Measurements from ENCODE around the gene PDSS2. TPM values are rescaled to one million over a fixed set of nuclear protein-coding genes. Genes with fewer than 3 reads are reported as not detected.

The PDSS2 gene
- total and polyA plus RNA-seq, 2 donors (not counting 1 experiment from before 2014, with no cell fraction given), result 16.9 to 17.0 TPM

DNA sequence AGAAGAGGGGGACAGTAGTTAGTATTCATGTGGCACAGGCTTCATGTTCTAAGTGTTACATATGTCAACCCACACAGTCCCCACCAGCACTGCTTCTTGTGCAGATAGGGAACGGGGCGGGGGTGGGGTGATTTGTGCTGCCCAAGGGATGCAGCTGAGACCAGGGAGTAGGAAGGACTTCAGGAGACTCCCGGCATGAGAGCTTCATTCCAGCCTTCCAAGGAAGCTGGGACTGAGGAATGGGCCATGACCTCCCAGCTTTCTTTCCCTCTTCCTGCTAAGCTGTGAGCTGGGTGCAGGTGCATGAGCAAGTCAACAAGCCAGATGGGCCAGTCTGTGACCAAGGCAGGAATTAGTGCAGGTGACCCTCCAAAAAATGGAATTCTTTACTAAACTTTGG is 353.2 kb downstream of the PDSS2 start:
- WGBS (ENCODE audit: insufficient coverage), result 100% methylated on average over 1 of the region's 3 CpGs
- ChIA-PET CTCF (interaction anchor here (2.0 kb wide), 1 partner anchor 8 kb away, joined by 8 read pairs; no protein-coding TSS in a partner anchor), POLR2A (no interaction called here)
- Histone ChIP-seq H3K4me2 (replicated peaks; ENCODE audit: low read depth, low read length, poor library complexity, severe bottlenecking) (no peak overlapping the region), H3K4me1 (ENCODE audit: control insufficient read depth in 2 of 2, insufficient read depth in 2 of 2, low read length in 2 of 2) (peaks cover under 1 to 2% of the 10 kb centered on the region in 2 donors), H4K20me1 (ENCODE audit: control insufficient read depth, insufficient read depth, low read length, poor library complexity, severe bottlenecking) (no peaks in the 10 kb centered on the region), H3K27me3 (replicated peaks in 1 of 4; ENCODE audit: control extremely low read depth in 1 of 4, control insufficient read depth in 3 of 4, insufficient read depth in 4 of 4, low read length in 3 of 4) (no peaks in the 10 kb centered on the region), H3K4me3 (ENCODE audit: control extremely low read depth in 1 of 5, extremely low read depth in 1 of 5, insufficient read depth in 1 of 5, low read depth in 2 of 5, low read length in 4 of 5) (no peak overlapping the region), H3K36me3 (replicated peaks in 1 of 2; ENCODE audit: control extremely low read depth in 1 of 2, control insufficient read depth in 1 of 2, extremely low read depth in 1 of 2, insufficient read depth in 2 of 2, low read length in 1 of 2) (no peaks in the 10 kb centered on the region), H3K27ac (ENCODE audit: low read length in 2 of 2) (no peak overlapping the region), H3K79me2 (ENCODE audit: control insufficient read depth, insufficient read depth, low read length) (peaks cover 3% of the 10 kb centered on the region), H2AFZ (ENCODE audit: insufficient read depth, low read depth, low read length, poor library complexity, severe bottlenecking) (no peak overlapping the region), H3K9me3 (ENCODE audit: control extremely low read depth in 1 of 3, control insufficient read depth in 2 of 3, insufficient read depth in 1 of 3, low read length in 2 of 3) (no peaks in the 10 kb centered on the region), H3K9ac (ENCODE audit: low read length) (no peak overlapping the region)
- Mint-ChIP-seq H3K4me1 (peaks cover 8% of the 10 kb centered on the region), H3K27me3 (no peaks in the 10 kb centered on the region), H3K27ac (no peak overlapping the region), H3K4me3 (no peak overlapping the region), H3K9me3 (ENCODE audit: insufficient read depth) (no peaks in the 10 kb centered on the region)
- no peak for DNase-seq
- no peak for TF ChIP-seq EZH2 (IDR thresholded peaks at IDR 0.05; ENCODE audit: borderline replicate concordance, insufficient read depth, low read depth, low read length, poor library complexity, severe bottlenecking)
- TF ChIP-seq, protein P1, sequence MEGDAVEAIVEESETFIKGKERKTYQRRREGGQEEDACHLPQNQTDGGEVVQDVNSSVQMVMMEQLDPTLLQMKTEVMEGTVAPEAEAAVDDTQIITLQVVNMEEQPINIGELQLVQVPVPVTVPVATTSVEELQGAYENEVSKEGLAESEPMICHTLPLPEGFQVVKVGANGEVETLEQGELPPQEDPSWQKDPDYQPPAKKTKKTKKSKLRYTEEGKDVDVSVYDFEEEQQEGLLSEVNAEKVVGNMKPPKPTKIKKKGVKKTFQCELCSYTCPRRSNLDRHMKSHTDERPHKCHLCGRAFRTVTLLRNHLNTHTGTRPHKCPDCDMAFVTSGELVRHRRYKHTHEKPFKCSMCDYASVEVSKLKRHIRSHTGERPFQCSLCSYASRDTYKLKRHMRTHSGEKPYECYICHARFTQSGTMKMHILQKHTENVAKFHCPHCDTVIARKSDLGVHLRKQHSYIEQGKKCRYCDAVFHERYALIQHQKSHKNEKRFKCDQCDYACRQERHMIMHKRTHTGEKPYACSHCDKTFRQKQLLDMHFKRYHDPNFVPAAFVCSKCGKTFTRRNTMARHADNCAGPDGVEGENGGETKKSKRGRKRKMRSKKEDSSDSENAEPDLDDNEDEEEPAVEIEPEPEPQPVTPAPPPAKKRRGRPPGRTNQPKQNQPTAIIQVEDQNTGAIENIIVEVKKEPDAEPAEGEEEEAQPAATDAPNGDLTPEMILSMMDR (IDR thresholded peaks at IDR 0.05), result no peak
- intact Hi-C loops (cut with micrococcal nuclease), result no loop called here
- ATAC-seq (ENCODE audit: low read depth), result no peak

DNA sequence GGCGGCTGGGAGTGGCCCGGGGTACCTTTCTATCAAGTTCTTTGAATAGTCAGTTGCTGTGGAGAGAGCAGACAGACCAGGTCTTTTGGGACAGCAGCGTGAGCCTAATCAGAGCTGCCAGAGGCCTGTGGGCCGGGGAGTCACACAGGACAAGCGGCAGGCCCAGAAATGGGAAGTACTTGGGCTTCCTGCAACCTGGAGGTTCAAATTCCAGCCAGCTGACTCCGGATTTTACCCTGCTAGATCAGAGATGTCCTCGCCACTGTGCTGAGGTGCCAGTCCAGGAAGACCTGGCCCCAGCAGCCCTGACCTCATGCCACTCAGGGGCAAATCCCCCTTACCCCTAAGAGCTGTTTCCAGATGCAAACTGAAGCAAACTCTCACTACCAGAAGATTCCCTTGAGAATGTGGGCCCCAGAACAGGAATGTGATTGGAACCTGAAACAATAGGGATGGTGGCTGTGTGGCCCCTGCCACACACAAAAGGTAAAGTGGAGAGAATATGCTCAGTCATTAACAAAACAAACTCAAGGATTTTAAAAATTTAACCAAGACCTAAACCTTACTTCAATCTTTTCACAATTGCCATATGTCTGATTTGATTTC is 353.8 kb downstream of the PDSS2 start:
- no peak overlapping the region for H3K27ac ChIP-seq (ENCODE audit: low read length in 2 of 2)
- Mint-ChIP-seq H3K27me3 (no peaks in the 10 kb centered on the region), H3K4me1 (peaks cover 12% of the 10 kb centered on the region), H3K27ac (no peak overlapping the region), H3K9me3 (ENCODE audit: insufficient read depth) (no peaks in the 10 kb centered on the region), H3K4me3 (no peak overlapping the region)
- H4K20me1 ChIP-seq (ENCODE audit: control insufficient read depth, insufficient read depth, low read length, poor library complexity, severe bottlenecking), result no peaks in the 10 kb centered on the region
- no peaks in the 10 kb centered on the region for H3K36me3 ChIP-seq (replicated peaks in 1 of 2; ENCODE audit: control extremely low read depth in 1 of 2, control insufficient read depth in 1 of 2, extremely low read depth in 1 of 2, insufficient read depth in 2 of 2, low read length in 1 of 2)
- no peak overlapping the region for H2AFZ ChIP-seq (ENCODE audit: insufficient read depth, low read depth, low read length, poor library complexity, severe bottlenecking)
- ChIA-PET POLR2A (no interaction called here), CTCF (interaction anchor here (0.7 to 2.0 kb wide), 2 partner anchors 8 to 598 kb away, joined by 3 to 8 read pairs; no protein-coding TSS in a partner anchor)
- WGBS (ENCODE audit: insufficient coverage), result 79% methylated on average over 5 of the region's 7 CpGs
- no peak overlapping the region for H3K4me3 ChIP-seq (ENCODE audit: control extremely low read depth in 1 of 5, extremely low read depth in 1 of 5, insufficient read depth in 1 of 5, low read depth in 2 of 5, low read length in 4 of 5)
- no peaks in the 10 kb centered on the region for H3K9me3 ChIP-seq (ENCODE audit: control extremely low read depth in 1 of 3, control insufficient read depth in 2 of 3, insufficient read depth in 1 of 3, low read length in 2 of 3)
- ATAC-seq (ENCODE audit: low read depth) (no peak), DNase-seq (no peak)
- no peak overlapping the region for H3K9ac ChIP-seq (ENCODE audit: low read length)
- H3K4me1 ChIP-seq (ENCODE audit: control insufficient read depth in 2 of 2, insufficient read depth in 2 of 2, low read length in 2 of 2), result peaks cover 4 to 5% of the 10 kb centered on the region in 2 donors
- H3K4me2 ChIP-seq (replicated peaks; ENCODE audit: low read depth, low read length, poor library complexity, severe bottlenecking), result no peak overlapping the region
- no peak for TF ChIP-seq EZH2 (IDR thresholded peaks at IDR 0.05; ENCODE audit: borderline replicate concordance, insufficient read depth, low read depth, low read length, poor library complexity, severe bottlenecking)
- TF ChIP-seq, protein P1 (IDR thresholded peaks at IDR 0.05), result no peak
- H3K27me3 ChIP-seq (replicated peaks in 1 of 4; ENCODE audit: control extremely low read depth in 1 of 4, control insufficient read depth in 3 of 4, insufficient read depth in 4 of 4, low read length in 3 of 4), result no peaks in the 10 kb centered on the region
- peaks cover 3% of the 10 kb centered on the region for H3K79me2 ChIP-seq (ENCODE audit: control insufficient read depth, insufficient read depth, low read length)
- intact Hi-C loops (cut with micrococcal nuclease), result no loop called here

Data from B cell (primary cell).